CD4-positive, alpha-beta memory T cell (primary cell): ENCODE data around the gene PLIN4. TPM values are rescaled to one million over a fixed set of nuclear protein-coding genes. Genes with fewer than 3 reads are reported as not detected.

Experiments used
- CTCF ChIA-PET: fragments of 350-600 bp; sonication (Branson Sonifier 250); formaldehyde crosslinking; loops from one replicate; lab custom pipeline; 2021; ENCODE audit warnings: inconsistent platforms; ENCODE audit not compliant: partially characterized antibody; lab: Charles Lee
- POLR2A ChIA-PET: fragments of 350-600 bp; sonication (Branson Sonifier 250); formaldehyde crosslinking; loops from one replicate; lab custom pipeline; 2021; ENCODE audit not compliant: partially characterized antibody; lab: Charles Lee
- DNase-seq, 5 donors: peaks; one replicate each; pipeline versions ENCODE4 v3.0.0 to v3.0.0-alpha.2; 2020 to 2022; ENCODE audit warnings: mixed read lengths in 1 of 5
- H3K27ac ChIP-seq: one replicate; pipeline ENCODE4 v1.7.0; 2013; ENCODE audit warnings: low read depth, low read length
- H3K27me3 ChIP-seq: 2 replicates; pipeline ENCODE4 v1.7.0; 2013; ENCODE audit warnings: mild to moderate bottlenecking, low read length, moderate library complexity; ENCODE audit not compliant: insufficient read depth
- H3K36me3 ChIP-seq: 2 replicates; pipeline ENCODE4 v1.7.0; 2013; ENCODE audit warnings: mild to moderate bottlenecking, low read length, moderate library complexity; ENCODE audit not compliant: insufficient read depth
- H3K4me1 ChIP-seq: 2 replicates; pipeline ENCODE4 v1.7.0; 2013; ENCODE audit warnings: mild to moderate bottlenecking, low read length, moderate library complexity; ENCODE audit not compliant: insufficient read depth
- H3K4me3 ChIP-seq, 2 donors: one replicate each; pipeline ENCODE4 v1.7.0; 2013; ENCODE audit warnings: low read length in 2 of 2, mild to moderate bottlenecking in 1 of 2
- H3K9me3 ChIP-seq, 2 donors: one replicate each; pipeline ENCODE4 v1.7.0; 2013; ENCODE audit warnings: low read length in 2 of 2, control low read depth in 1 of 2; ENCODE audit not compliant: control insufficient read depth in 1 of 2
- H3K27ac Mint-ChIP-seq, 7 donors: one replicate each; pipeline ENCODE4 v1.8.0; 2020 to 2021; ENCODE audit warnings: mixed read lengths in 7 of 7, mild to moderate bottlenecking in 6 of 7, inconsistent platforms in 3 of 7, moderate library complexity in 3 of 7
- H3K27me3 Mint-ChIP-seq, 2 donors: one replicate each; pipeline ENCODE4 v1.8.0; 2020 to 2021; ENCODE audit warnings: mixed read lengths in 2 of 2
- H3K36me3 Mint-ChIP-seq, 2 donors: one replicate each; pipeline ENCODE4 v1.8.0; 2020 to 2021; ENCODE audit warnings: mixed read lengths in 2 of 2, inconsistent platforms in 1 of 2, mild to moderate bottlenecking in 1 of 2
- H3K4me1 Mint-ChIP-seq, 4 donors: one replicate each; pipeline ENCODE4 v1.8.0; 2020 to 2021; ENCODE audit warnings: mixed read lengths in 4 of 4, mild to moderate bottlenecking in 1 of 4
- H3K4me3 Mint-ChIP-seq, 8 donors: one replicate each; pipeline ENCODE4 v1.8.0; 2020 to 2021; ENCODE audit warnings: mixed read lengths in 8 of 8, mild to moderate bottlenecking in 7 of 8, moderate library complexity in 6 of 8, inconsistent platforms in 3 of 8
- H3K9me3 Mint-ChIP-seq, 8 donors: one replicate each; pipeline ENCODE4 v1.8.0; 2020 to 2021; ENCODE audit warnings: mixed read lengths in 8 of 8, mild to moderate bottlenecking in 5 of 8, inconsistent platforms in 3 of 8, moderate library complexity in 1 of 8
- intact Hi-C: fragments of 100-400 bp; cut with micrococcal nuclease; formaldehyde crosslinking; loops from one replicate; pipeline ENCODE4 v1.15.1; 2023
- polyA plus RNA-seq, 2 donors: library from polyadenylated mRNA; unstranded; fragments of 300-500 nt; fragmentation: Illumina TruSeq; gene quantifications; one replicate each; pipeline ENCODE4 v1.2.3, GENCODE V29; 2021
- total RNA-seq, 2 experiments: library from RNA; stranded (reverse); gene quantifications; one replicate each; pipeline ENCODE4 v1.2.3, GENCODE V29; 2021

PLIN4 gene
- total and polyA plus RNA-seq, 4 experiments from 2014 or later: 0.14 to 0.22 (median 0.17) TPM; not detected in 1

GRCh38 chr19:4472174-4472974 lies 45.9 kb downstream of the PLIN4 start, which contains the start of gene HDGFL2:
Gene HDGFL2, plus strand, starts transcription at chr19:4472297. Its CDS starts 54 bp downstream, at chr19:4472351.
- no peak for DNase-seq
- Mint-ChIP-seq H3K4me1 (peaks cover 9 to 26% (median 16%) of the 10 kb centered on the region in 4 donors), H3K4me3 (peak within 1 kb of the TSS; percentile 37 to 87 (median 80)), H3K27ac (peak within 1 kb of the TSS in 5 of 7 donors; percentile 35 to 80 (median 36)), H3K9me3 (no peaks in the 10 kb centered on the region), H3K27me3 (no peaks in the 10 kb centered on the region), H3K36me3 (peaks cover 5 to 9% of the 10 kb centered on the region in 2 donors)
- CTCF ChIA-PET: interaction anchor here (1.0 to 2.3 kb wide), 4 partner anchors 14 to 319 kb away, joined by 3 to 13 read pairs (median 6); partner anchors contain the start of genes FEM1A and SH3GL1
- POLR2A ChIA-PET: interaction anchor here (0.6 to 3.6 kb wide), 17 partner anchors 9 to 709 kb away, joined by 3 to 50 read pairs (median 4); partner anchors contain the start of genes CHAF1A, DPP9, KDM4B and MPND
- Histone ChIP-seq H3K4me3 (peak within 1 kb of the TSS; percentile 29 to 68), H3K9me3 (no peaks in the 10 kb centered on the region), H3K27ac (peak within 1 kb of the TSS; percentile 74), H3K27me3 (no peaks in the 10 kb centered on the region), H3K36me3 (peaks cover 4% of the 10 kb centered on the region), H3K4me1 (peaks cover 30% of the 10 kb centered on the region)
- intact Hi-C loops: loop anchor here (1.0 to 5.0 kb wide), 2 partner anchors 167 to 710 kb away; partner anchors contain the start of genes APBA3, MRPL54 and TNFAIP8L1

GRCh38 chr19:4471403-4472173 lies 46.7 kb downstream of the PLIN4 start:
- Histone ChIP-seq H3K4me3 (peak overlapping the region; percentile 27 to 68), H3K9me3 (no peaks in the 10 kb centered on the region), H3K36me3 (no peaks in the 10 kb centered on the region), H3K4me1 (peaks cover 30% of the 10 kb centered on the region), H3K27ac (peak overlapping the region; percentile 74), H3K27me3 (no peaks in the 10 kb centered on the region)
- no peaks in the 10 kb centered on the region for H3K9me3 Mint-ChIP-seq
- ChIA-PET CTCF (interaction anchor here (0.6 to 2.3 kb wide), 12 partner anchors 12 to 481 kb away, joined by 3 to 13 read pairs (median 4); partner anchors contain the start of genes CHAF1A, FEM1A, SH3GL1 and YJU2), POLR2A (interaction anchor here (0.5 to 3.6 kb wide), 23 partner anchors 8 to 1507 kb away, joined by 3 to 50 read pairs (median 4); partner anchors contain the start of genes CHAF1A, DPP9, FEM1A and MPND)
- H3K4me1 Mint-ChIP-seq: peaks cover 9 to 26% (median 16%) of the 10 kb centered on the region in 4 donors
- intact Hi-C loops: loop anchor here (1.0 to 5.0 kb wide), 7 partner anchors 14 to 709 kb away; partner anchors contain the start of genes APBA3, CHAF1A, FEM1A and MRPL54
- H3K36me3 Mint-ChIP-seq: peaks cover 3 to 5% of the 10 kb centered on the region in 2 donors
- no peak overlapping the region for H3K4me3 Mint-ChIP-seq
- H3K27ac Mint-ChIP-seq: no peak overlapping the region
- H3K27me3 Mint-ChIP-seq: no peaks in the 10 kb centered on the region
- DNase-seq: peak; percentile 96 to 100 (median 99)

DNA sequence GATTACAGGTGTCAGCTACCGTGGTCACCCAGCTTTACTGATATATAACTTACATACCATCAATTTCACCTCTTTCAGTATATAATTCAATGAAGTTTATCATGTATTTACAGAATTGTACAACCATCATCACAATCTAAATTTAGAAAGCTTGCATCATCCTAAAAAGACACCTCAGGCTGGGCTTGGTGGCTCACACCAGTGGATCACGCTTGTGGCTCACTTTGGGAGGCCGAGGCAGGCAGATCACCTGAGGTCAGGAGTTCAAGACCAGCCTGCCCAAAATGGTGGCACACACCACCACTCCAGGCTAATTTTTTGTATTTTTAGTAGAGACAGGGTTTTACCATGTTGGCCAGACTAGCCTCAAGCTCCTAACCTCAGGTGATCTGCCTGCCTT lies 50.5 kb downstream of the PLIN4 start:
- POLR2A ChIA-PET: interaction anchor here (0.7 kb wide), 1 partner anchor 13 kb away, joined by 3 read pairs; no protein-coding TSS in a partner anchor
- Mint-ChIP-seq H3K27me3 (no peaks in the 10 kb centered on the region), H3K9me3 (no peaks in the 10 kb centered on the region), H3K27ac (no peak overlapping the region), H3K4me1 (peaks cover 4 to 8% (median 5%) of the 10 kb centered on the region in 4 donors), H3K36me3 (no peaks in the 10 kb centered on the region), H3K4me3 (no peak overlapping the region)
- H3K27me3 ChIP-seq: no peaks in the 10 kb centered on the region
- no peak overlapping the region for H3K27ac ChIP-seq
- DNase-seq: no peak
- H3K9me3 ChIP-seq: no peaks in the 10 kb centered on the region
- intact Hi-C loops: no loop called here
- CTCF ChIA-PET: no interaction called here
- H3K36me3 ChIP-seq: no peaks in the 10 kb centered on the region
- peaks cover 11% of the 10 kb centered on the region for H3K4me1 ChIP-seq
- no peak overlapping the region for H3K4me3 ChIP-seq

- Histone ChIP-seq H3K27ac (no peak overlapping the region), H3K9me3 (no peaks in the 10 kb centered on the region), H3K36me3 (no peaks in the 10 kb centered on the region), H3K4me3 (no peak overlapping the region), H3K4me1 (no peaks in the 10 kb centered on the region), H3K27me3 (no peaks in the 10 kb centered on the region)
- no peaks in the 10 kb centered on the region for H3K36me3 Mint-ChIP-seq
- DNase-seq: no peak
- intact Hi-C loops: no loop called here
- H3K4me1 Mint-ChIP-seq: no peaks in the 10 kb centered on the region
- no peaks in the 10 kb centered on the region for H3K27me3 Mint-ChIP-seq
- POLR2A ChIA-PET: no interaction called here
- no peak overlapping the region for H3K4me3 Mint-ChIP-seq
- H3K27ac Mint-ChIP-seq: no peak overlapping the region
- CTCF ChIA-PET: no interaction called here
- no peaks in the 10 kb centered on the region for H3K9me3 Mint-ChIP-seq
Observed at GRCh38 chr19:4464815-4465581, 53.3 kb downstream of the PLIN4 start.

DNA sequence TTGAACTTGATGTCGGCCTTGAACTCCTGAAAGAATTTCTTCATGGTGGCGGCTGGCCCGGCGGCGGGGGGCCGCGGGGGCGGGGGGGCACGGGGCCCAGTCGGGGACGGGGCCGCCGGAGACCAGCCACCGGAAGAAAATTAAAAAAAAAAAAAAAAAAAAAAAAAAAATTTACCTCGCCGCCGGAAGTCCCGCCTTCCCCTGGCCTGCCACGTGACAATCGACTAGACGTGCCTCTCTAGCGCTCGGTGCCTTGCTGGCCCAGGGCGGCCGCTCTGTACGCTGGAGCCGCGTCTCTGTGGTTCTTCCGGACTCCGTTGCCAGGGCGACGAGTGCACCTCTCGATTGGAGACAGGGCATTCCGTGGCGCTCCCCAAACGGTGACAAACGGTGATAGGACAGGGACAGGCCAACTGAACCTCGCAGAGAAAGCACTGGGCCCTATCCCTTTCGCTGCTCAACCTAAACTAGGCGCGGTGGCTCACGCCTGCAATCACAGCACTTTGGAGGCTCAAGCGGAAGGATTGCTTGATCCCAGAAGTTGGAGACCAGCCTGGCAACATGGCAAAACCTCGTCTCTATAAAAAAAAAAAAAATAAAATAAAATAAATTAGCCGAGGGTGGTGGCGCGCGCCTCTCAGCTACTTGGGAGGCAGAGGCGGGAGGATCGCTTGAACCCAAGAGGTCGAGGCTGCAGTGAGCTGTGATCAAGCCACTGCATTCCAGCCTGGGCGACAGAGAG lies 60.5 kb downstream of the PLIN4 start, which contains the start of gene UBXN6:
UBXN6 (minus strand) TSS at position 141 of the 742 bp plus-strand sequence; CDS start at position 44, 97 bp downstream.
- Mint-ChIP-seq H3K4me3 (peak within 1 kb of the TSS; percentile 89 to 94 (median 91)), H3K4me1 (peaks cover 11 to 26% (median 17%) of the 10 kb centered on the region in 4 donors), H3K36me3 (peaks cover 0 to 7% of the 10 kb centered on the region in 2 donors), H3K9me3 (no peaks in the 10 kb centered on the region), H3K27me3 (peaks cover 0 to 2% of the 10 kb centered on the region in 2 donors), H3K27ac (peak within 1 kb of the TSS; percentile 90 to 97 (median 96))
- Histone ChIP-seq H3K27ac (peak within 1 kb of the TSS; percentile 62), H3K9me3 (no peaks in the 10 kb centered on the region), H3K27me3 (no peaks in the 10 kb centered on the region), H3K4me3 (peak within 1 kb of the TSS; percentile 42 to 52), H3K4me1 (peaks cover 16% of the 10 kb centered on the region), H3K36me3 (peaks cover 13% of the 10 kb centered on the region)
- ChIA-PET CTCF (interaction anchor here (0.7 to 1.9 kb wide), 3 partner anchors 13 to 1511 kb away, joined by 3 to 13 read pairs (median 3); partner anchors contain the start of gene HDGFL2), POLR2A (interaction anchor here (0.9 to 4.0 kb wide), 4 partner anchors 14 to 470 kb away, joined by 4 to 50 read pairs (median 7); partner anchors contain the start of genes HDGFL2, MPND and YJU2)
- peak; percentile 97 to 99 (median 98) for DNase-seq
- intact Hi-C loops: loop anchor here (1.0 kb wide), 3 partner anchors 13 to 211 kb away; partner anchors contain the start of genes SH3GL1 and YJU2
